GM18873 (cell line): ENCODE measurements around the gene NDST1.
"Not testable (repeated sequence)": the region's sequence is repeated elsewhere in the genome, so short reads cannot be mapped to it uniquely, and the experiment has no call there.

ENCODE experiments used
- ATAC-seq: cut with Tn5 transposase; IDR thresholded peaks from one replicate; pipeline ENCODE4 v1.9.1; 2021; ENCODE audit warnings: mild to moderate bottlenecking, moderate library complexity, moderate number of reproducible peaks; ENCODE audit not compliant: unreplicated experiment, low FRiP score

The NDST1 gene

DNA sequence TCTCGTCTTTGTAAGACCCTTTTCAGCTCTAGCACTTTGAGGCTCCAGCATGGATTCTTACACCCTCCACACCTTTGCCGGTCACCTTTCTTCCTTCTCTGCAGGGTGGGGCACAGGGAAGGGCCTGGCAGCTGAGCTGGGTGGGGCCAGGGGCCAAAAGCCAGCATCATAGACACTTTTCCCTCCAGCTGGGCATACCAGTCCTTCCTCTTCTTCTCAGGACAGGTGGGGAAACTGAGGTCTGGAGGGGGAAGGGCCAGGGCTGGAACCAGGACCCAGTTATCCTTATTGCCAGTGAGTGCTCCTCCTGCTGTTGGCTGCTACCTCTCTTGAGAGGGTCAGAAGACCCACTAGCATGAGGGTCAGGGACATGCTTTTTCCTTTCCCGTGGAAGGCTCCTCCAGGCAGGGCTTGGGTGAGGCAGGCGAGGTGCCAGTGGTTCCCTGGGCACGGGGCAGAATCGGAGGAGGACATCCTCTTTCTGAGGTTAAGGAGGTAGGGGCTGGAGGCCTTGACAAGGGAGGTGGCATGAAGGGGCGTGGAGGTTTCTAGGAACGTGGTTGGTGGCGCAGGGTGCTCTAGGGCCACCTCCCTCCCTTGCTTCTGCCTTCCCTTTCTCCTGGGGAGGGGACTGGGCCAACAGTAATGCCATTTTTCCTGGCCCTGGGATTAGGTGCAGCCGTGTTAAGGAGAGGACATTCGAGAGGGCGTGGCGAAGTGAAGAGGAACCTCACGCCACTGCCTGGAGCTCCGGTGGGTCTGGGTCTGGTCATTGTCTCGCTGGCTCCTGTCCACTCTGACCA is at the start of gene NDST1:
NDST1 (plus strand) TSS at position 658 of the 803 bp plus-strand sequence. CDS start 13,124 bp downstream, outside the sequence.
- no peak for ATAC-seq

DNA sequence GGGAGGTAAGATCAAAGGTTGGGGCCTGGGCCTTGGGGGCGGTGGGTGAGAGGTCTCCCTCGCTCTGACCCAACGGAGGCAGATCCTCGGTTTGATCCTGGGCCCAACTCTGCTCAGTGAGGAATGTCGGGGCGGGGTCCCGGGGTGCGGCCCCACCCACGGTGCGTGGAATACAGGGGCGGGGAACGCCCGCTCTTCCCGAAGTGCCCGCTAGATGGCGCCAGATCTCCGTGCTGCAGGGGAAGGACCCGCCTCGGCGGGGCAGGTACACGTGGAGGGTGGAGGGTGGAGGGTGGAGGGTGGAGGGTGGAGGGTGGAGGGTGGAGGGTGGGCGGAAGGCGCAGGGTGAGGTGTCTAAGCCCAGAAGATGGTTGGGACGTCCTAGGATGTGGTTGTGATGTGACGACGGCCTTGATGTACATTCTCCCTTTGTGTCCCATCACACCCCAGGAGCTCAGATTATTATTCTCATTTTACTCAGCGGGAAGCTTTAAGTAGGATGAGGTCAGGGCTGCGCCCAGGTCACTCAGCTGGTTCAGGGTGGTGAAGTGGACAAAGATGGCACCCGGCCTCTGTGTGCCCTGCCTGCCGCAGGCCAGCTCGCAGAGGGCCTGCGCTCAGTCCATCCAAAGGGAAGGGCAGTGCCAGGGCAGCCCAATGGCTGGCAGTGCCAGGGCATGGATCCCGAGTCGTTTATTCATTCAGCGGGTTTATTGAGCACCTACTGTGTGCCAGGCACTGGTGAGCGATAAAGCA is 49.0 kb upstream of the NDST1 start:
- ATAC-seq, result peak; percentile 62

DNA sequence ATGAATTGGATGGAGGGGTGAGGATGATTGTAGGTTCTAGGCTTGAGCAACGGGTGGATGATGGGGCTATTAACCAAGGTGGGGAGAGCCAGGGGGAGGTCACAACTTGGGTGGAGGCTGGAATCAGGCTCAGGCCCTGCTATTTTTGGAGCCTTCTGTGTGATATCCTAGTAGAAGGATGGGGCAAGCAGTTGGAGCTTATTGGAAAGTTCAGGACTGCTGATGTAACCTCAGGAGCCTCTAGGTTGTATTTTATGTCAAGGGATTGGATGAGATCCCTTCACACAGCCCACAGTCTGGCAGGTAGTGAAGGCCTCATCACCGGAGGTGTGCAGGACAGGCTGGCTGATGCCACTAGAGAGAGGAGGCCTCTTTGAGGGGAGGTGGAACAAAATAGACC is 47.1 kb upstream of the NDST1 start:
- ATAC-seq, result no peak

DNA sequence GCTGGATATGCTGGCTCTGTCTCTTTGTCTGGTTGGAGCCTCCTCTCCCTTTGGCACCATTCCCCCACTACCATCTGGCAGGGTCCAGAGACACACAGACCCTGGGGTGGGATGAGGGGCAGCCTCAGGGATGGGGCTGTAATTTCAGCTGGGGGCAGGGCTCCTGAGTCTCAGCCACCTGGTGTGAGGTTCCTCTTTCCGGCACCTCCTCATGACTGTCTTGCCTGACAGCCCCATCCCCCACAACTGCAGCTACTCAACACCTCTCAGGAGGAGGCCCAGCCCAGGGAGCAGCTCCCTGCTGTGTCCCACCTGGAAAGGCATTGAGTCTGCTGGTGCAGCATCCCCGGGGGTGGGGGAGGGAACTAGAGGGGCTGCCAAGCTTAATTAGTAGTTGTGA is 46.7 kb upstream of the NDST1 start:
- peak; percentile 71 for ATAC-seq

DNA sequence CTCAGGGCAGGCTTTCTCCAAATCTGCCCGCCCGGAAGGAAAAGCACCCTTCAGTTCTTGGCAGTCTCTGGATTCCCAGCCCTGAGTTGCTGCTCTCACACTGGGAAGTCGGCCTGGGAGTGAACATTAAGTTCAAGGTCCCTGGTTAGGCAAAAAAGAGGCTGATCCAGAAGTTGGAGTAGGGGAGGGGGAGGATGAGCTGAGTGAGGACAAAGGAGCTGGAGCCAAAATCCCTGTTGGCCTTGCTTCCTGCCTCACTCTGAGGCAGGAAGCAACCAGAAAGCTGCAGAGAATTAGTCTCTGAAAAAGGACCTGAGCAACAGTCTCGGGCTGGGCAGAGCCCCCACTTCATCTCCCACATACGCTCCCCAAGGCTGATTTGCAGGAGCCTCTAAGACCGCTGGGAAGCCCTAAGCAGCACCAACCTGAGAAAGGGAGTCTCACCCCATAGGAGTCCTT is 43.3 kb upstream of the NDST1 start:
- no peak for ATAC-seq

DNA sequence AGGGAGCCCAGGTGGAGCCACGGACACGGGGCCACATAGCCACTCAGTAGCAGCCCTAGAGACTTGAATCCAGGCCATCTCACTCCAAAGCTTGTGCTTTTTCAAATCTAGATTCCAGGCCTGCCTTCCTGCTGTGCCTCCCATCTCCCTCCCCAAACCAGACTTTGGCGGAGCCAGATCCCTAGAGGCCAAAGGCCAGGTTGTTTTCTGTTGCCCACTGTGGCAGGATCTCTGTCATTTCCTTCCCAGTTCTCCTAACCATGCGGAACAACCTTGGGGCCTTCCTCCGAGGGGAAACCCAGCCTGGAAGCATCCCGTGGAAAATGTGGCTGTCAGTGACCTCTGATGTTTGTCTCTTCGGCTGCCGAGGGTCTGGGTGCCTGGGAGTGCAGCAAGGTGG is 42.0 kb upstream of the NDST1 start:
- no peak for ATAC-seq

DNA sequence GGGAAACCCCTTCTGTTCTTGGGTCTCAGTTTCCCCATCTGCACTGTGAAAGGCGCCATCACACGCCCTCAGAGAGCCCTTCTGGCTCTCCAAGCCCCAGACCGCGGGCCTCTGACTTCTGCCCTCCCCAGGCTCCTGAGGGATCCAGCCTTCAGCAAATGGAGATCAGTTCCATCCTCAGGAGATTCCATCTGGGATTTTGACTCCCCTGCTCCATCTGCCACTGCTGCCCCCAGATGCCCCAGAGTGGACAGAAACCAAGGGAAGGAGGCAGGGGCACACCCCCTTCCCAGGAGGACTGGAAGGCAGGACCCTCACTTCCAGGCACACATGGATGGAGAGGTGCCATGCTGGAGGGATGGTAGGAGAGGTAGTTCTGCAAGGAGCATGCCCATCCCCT is 39.7 kb upstream of the NDST1 start:
- no peak for ATAC-seq

DNA sequence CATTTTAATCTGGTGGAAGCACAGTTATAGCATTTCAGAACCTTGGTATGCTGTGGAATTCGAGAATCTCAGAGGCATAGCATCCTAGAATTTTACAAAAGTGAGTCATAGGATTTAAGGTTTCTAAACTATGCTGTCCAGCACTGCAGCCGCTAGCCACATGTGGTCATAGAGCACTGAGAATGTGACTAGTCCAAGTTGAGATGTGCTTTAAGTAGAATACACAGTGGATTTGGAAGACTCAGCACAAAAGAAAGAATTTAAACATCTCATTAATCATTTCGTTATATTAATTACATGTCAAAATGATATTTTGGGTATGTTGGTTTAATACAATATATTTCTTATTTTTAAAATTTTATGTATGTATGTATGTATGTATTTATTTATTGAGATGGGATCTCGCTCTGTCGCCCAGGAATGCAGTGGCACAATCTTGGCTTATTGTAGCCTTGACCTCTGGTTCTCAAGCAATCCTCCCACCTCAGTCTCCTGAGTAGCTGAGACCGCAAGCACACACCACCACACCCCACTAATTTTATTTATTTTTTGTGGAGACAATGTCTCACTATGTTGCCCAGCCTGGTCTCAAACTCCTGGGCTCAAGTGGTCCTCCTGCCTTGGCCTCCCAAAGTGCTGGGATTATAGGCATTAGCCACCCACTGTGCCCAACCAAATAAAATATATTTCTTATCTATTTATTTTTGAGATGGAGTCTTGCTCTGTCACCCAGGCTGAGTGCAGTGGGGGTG is 38.0 kb upstream of the NDST1 start:
- no peak for ATAC-seq

DNA sequence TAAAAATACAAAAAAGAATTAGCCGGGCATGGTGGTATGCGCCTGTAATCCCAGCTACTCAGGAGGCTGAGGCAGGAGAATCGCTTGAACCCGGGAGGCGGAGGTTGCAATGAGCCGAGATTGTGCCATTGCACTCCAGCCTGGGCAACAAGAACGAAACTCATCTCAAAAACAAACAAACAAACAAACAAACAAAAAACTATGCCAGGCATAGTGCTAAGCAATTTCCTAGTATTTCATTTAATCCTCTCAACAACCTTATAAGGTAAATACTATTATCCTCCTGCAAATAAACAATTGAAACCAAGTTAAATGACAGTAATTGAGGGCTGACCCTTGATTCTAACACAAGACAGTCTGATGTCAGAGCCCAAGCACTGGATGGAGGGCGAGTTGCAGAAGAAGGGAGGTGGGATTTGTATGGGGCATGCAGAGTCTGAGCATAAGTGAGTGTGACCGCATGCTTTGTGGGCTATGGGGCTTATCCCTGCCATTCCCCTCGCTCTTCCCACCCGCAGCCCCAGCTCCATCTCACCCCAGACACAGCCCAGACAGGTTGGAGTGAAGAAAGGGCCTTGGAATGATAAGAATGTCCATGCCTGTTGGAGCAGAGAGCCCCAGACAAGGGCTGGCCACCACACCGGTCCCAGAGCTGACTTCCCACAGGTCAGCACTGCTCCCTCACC is 34.1 kb upstream of the NDST1 start:
- no peak for ATAC-seq

DNA sequence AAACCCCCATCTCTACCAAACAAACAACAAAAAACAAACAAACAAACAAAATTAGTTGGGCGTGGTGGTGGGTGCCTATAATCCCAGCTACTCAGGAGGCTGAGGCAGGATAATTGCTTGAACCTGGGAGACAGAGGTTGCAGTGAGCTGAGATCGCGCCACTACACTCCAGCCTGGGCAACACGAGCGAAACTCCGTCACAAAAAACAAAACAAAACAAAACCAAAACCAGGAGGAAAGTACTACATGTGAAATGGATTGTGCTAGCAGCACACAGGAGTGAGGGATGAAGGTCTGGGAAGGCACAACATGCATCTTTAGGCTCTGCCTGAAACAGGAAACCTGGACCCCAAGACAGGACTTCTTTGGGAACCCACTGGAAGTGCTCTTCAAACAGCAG is 31.4 kb upstream of the NDST1 start:
- not testable (repeated sequence) for ATAC-seq

DNA sequence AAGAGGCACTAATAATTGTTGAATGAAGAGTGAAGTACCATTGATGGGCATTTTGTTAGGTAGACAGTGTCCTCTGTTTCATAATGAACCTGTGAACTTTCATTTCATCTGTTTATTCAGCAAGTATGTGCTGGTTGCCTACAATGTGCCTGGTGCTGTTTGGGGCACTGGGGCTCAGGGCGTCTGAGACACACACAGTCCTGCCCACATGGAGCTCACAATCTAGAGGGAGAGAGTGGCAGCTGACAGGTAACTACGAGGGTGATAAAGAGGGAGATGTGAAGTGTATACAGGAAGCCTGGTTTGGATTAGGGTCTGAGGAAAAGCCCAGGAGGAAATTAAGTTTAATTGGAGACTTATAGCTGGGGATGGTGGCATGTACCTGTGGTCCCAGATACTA is 28.5 kb upstream of the NDST1 start:
- ATAC-seq, result no peak

DNA sequence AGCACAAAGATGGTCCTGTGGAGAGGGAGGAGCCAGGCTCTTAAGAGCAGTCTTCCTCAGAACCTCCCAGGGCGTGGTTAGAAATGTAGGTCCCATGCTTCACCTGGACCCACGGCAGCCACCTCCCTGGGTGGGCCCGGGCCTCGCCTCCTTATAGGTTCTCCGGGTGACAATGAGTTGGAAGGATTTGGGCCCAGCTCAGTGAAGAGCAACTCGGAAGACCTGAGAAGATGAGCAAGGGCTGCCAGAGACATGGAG is 26.3 kb upstream of the NDST1 start:
- no peak for ATAC-seq

DNA sequence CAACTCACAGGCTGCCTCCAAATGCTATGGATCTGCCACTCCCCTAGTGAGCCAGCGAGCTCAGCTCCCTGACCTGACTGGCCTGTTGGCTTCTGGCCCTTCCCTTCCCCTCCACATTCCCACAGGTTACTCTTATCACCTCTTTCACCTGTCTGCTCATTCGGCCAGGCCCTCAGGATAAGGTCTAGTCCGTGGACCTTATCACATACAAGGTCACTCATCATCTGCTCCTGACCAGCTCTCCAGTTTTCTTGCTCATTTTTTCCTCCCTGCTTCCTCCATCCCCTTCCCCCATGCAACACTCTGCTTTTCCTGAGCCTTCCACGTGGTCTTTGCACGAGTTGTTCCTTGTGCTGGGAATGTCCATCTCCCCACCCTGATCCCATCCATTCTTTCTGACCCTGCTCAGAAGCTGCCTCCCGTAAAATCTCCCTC is 25.9 kb upstream of the NDST1 start:
- no peak for ATAC-seq

DNA sequence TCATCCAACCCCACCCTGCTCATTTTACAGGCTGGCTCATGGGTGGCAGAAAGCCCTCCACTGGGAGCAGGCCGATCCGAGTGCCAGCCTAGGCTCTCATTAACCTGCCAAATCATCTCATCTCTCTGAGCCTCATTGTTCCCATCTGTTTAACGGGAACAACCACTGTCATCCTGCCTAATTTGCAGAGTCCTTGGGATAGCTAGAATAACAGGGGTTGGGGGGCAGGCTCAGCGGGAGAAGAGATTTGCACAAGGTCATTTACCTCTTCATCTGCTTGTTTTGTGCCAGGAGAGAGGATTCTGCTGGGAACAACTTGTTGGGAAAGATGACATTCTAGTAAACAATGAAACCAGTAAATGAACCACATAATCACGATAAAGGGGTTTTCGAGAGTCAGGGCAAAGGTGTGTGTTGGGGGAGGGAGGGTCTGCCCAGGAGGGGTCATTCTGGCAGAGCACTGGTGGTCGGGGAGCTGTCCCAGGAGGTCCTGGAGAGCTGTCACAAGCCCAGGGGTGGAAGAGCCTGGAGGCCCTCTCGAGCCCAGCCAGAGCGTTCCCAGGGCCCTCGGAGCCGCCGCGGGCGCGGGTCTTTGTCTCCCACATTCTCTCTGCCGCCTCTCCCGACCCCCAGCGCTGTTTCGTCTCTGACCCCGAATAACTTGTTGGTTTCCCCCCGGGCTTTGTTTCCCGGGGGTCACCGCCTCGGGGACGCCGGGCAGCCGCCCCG is 22.8 kb upstream of the NDST1 start:
- no peak for ATAC-seq

DNA sequence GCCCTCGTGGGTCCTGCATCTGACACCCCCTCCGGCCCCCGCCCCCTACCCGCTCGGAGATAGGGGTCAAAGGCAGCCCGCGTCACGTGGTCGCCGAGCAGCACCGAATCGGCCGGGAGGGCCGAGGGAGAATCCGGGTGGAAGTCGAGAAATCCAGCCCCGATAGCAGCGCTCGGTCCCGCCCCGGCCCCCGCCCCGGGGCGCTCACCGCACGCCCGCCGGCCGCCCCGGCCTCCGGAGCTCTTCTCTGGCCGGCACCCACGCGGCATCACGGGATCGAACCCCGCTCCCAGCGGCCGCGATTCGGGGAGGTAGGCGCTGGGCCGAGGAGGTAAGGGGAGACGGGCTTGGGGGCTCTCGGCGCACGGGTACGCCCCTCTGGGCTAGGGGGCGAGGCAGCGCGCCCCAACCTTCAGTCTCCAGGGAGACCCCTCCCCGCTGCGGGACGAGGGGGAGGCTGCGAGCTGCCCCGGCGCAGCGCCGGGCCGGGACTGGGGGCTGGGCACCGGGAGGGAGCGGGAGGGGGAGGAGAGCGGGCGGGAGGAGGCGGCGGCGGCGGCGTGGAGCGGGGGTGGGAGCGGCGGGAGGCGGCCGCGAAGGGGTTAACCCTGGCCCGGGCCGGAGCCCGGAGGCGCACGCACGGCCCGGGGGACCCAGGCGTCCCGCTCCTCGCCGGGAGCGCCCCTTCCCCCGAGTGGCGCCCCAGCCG is 22.1 kb upstream of the NDST1 start:
- no peak for ATAC-seq

DNA sequence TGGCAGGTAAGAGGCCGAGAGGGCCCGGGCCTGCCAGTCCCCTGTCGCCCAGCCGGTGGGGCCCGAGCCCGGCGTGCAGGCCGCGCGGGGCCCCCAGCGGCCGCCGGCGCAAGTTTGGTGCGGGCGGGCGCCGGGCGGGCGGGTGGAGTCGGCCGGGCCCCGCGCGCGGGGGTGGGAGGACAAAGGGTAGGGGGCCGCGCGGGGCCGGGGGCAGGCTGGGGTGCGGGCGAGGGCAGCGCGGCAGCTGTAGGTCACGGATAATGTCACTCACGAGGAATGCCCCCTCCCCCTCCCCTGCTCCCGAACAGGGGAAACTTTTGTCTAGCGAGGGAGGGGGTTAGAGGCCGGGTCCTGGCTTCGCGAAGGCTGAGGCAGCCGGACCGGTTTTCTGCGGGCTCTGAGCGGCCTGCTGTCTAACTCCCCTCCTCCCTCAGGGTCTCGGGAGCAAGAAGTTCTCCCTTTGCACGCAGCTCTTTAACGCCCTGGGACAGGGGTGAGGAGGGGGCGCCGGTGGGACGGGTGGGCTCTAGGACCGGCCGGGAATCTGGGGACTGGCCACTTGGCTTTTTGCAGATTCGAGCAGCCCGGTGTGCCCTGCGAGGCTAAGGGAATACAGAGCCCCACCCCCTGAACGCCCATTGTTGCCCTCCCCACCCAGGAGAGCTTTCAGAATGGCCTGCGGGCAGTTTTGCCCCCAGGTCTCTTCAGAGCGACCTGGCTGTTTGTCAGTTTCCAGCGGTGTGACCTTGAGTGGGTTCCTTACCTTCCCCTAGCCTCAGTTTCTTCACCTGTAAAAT is 21.3 kb upstream of the NDST1 start:
- no peak for ATAC-seq

DNA sequence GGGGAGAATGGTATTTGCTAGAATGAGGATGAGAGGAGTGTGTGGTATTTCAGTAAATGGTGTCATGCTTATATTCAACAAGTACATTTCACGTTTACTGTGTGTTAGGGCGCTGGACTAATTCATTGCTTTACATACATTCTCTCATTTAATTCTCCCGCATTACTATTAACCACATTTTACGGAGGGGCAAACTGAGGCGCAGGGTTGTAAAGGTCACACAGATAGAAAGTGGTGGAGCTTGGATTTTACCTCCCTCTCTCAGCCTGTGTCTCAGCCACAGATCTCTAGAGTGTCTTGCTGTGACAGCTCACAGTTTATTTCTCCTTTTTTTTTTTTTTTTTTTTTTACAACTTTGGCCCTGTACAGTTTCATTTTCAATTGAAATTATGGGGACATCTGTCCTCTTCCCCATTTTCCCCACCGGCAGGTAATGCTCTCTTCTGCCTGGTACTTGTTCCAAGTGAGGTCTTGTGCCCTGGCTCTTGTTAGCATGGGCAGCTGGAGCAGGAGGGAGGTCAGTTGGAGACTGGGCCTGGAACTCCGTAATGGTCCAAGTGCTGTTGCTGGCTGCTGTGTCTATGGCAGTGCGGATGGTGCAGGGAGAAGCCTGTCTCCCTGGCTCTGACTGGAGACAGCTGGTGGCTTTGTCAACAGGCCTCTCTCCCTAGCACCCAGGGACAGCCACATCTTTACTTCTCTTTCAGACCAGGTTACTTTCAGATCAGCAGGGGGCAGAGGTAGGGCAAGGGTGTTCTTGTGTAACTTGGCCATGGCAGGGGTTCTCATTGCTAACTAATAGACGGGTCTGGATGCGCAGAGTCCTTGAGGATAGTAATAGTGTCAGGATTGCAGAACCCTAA is 20.5 kb upstream of the NDST1 start:
- no peak for ATAC-seq
